HepG2 (cell line): ENCODE results near the gene L3MBTL1. TPM values are rescaled to one million over a fixed set of nuclear protein-coding genes. Genes with fewer than 3 reads are reported as not detected.
A peak's percentile ranks its signal among the peaks of the same experiment; 100 is the strongest.

ENCODE experiments used
- ATAC-seq: fragments of 200-7000 bp; cut with Tn5 transposase; 3 replicates; pipeline ENCODE4 v1.9.1; 2020; ENCODE audit warnings: mild to moderate bottlenecking, moderate library complexity
- BruUV-seq: library from RNA; stranded (reverse); fragments of 400-500 nt; replicated peaks from 2 replicates; lab custom pipeline; 2021; lab: Mats Ljungman, UMichigan
- CTCF ChIA-PET: fragments of 300-600 bp; formaldehyde crosslinking; extraction: SDS; loops from one replicate; lab custom pipeline; 2021; ENCODE audit warnings: low total read pairs, inconsistent platforms, low intra/inter-chr PET ratio; lab: Yijun Ruan, JAX
- POLR2A ChIA-PET: fragments of 350-600 bp; sonication (Branson Sonifier 250); formaldehyde crosslinking; loops from one replicate; lab custom pipeline; 2020; ENCODE audit warnings: antibody characterized with exemption, inconsistent platforms; lab: Yijun Ruan, JAX
- DNase-seq: peaks from one replicate; pipeline ENCODE4 v3.0.0-alpha.2; 2015; ENCODE audit warnings: low spot score
- FAIRE-seq: peaks from 3 replicates; lab custom pipeline; 2011; peaks lifted over from hg19 to GRCh38; lab: Jason Lieb, UNC
- H2AFZ ChIP-seq: one replicate; pipeline ENCODE4 v1.6.1; 2011; ENCODE audit warnings: low read length, inconsistent platforms
- H3K27ac ChIP-seq: fragments of 300-600 bp; 3 replicates; pipeline ENCODE4 v1.8.0; 2011; ENCODE audit warnings: mixed run types, mild to moderate bottlenecking, mixed read lengths, low read length, inconsistent platforms; ENCODE audit not compliant: insufficient read depth; ENCODE audit errors: extremely low read length
- H3K27me3 ChIP-seq, 2 experiments: fragments of 200-600 bp in 1 of 2; 2 replicates in 1 of 2; 3 replicates in 1 of 2; pipeline versions ENCODE4 v1.6.0 to v1.8.0; 2011; ENCODE audit warnings: low read length in 2 of 2, mild to moderate bottlenecking in 2 of 2, moderate library complexity in 2 of 2, inconsistent platforms in 1 of 2; ENCODE audit not compliant: insufficient read depth in 2 of 2, control insufficient read depth in 1 of 2
- H3K36me3 ChIP-seq, 2 experiments: fragments of 200-600 bp in 1 of 2; replicated peaks in 1 of 2; 2 replicates in 1 of 2; 3 replicates in 1 of 2; pipeline versions ENCODE4 v1.5.1 to v1.8.0; 2011; ENCODE audit warnings: low read length in 2 of 2, inconsistent platforms in 1 of 2; ENCODE audit not compliant: insufficient read depth in 2 of 2, control insufficient read depth in 1 of 2
- H3K4me1 ChIP-seq: 2 replicates; pipeline ENCODE4 v1.5.1; 2012; ENCODE audit warnings: low read length, inconsistent platforms; ENCODE audit not compliant: insufficient read depth
- H3K4me2 ChIP-seq: 2 replicates; pipeline ENCODE4 v1.6.0; 2011; ENCODE audit warnings: low read depth, low read length, inconsistent platforms
- H3K4me3 ChIP-seq, 3 experiments: fragments of 200-600 bp in 1 of 3; sonication (generic), shearing (Covaris generic) in 1 of 3; replicated peaks in 1 of 3; 2 replicates each; pipeline ENCODE4 v1.5.1; 2011 to 2016; ENCODE audit warnings: low read length in 3 of 3, inconsistent platforms in 2 of 3, low read depth in 2 of 3, mild to moderate bottlenecking in 2 of 3, control low read depth in 1 of 3, mixed read lengths in 1 of 3; ENCODE audit not compliant: insufficient read depth in 1 of 3
- H3K79me2 ChIP-seq: one replicate; pipeline ENCODE4 v1.6.1; 2011; ENCODE audit warnings: low read length, inconsistent platforms; ENCODE audit not compliant: insufficient read depth
- H3K9ac ChIP-seq: 2 replicates; pipeline ENCODE4 v1.6.0; 2011; ENCODE audit warnings: mild to moderate bottlenecking, low read depth, low read length, inconsistent platforms; ENCODE audit not compliant: insufficient read depth
- H3K9me3 ChIP-seq: 2 replicates; pipeline ENCODE4 v1.5.1; 2012; ENCODE audit warnings: mild to moderate bottlenecking, low read length
- H4K20me1 ChIP-seq: 2 replicates; pipeline ENCODE4 v1.6.0; 2011; ENCODE audit warnings: inconsistent platforms, mild to moderate bottlenecking, low read length, moderate library complexity; ENCODE audit not compliant: insufficient read depth
- KMT2A ChIP-seq: sonication (generic); formaldehyde crosslinking; IDR thresholded peaks from 2 replicates; pipeline ENCODE4 v1.4.0; 2020; ENCODE audit warnings: missing genetic modification reagents
- PHF8 ChIP-seq: sonication (generic); formaldehyde crosslinking; IDR thresholded peaks from 2 replicates; pipeline ENCODE4 v1.5.0; 2020; ENCODE audit warnings: missing genetic modification reagents
- ZBTB38 ChIP-seq: sonication (generic); formaldehyde crosslinking; IDR thresholded peaks from 2 replicates; pipeline ENCODE4 v1.5.1; 2020; ENCODE audit warnings: mild to moderate bottlenecking, missing genetic modification reagents
- WGBS: methylation state at CpG from one replicate; pipeline ENCODE4 v1.1.6; 2017; ENCODE audit warnings: low lambda C conversion rate; 5-methylcytosine and 5-hydroxymethylcytosine counted together
- in situ Hi-C: cut with HindIII; loops from 2 replicates; pipeline ENCODE4 v1.10.0; 2017; ENCODE audit warnings: low pct_unique_long_range_greater_than_20kb; ENCODE audit not compliant: extremely low pct_ligation_motif_present
- intact Hi-C: fragments of 100-400 bp; cut with micrococcal nuclease; formaldehyde crosslinking; loops from one replicate; pipeline ENCODE4 v1.10.0; 2022; ENCODE audit not compliant: unreplicated experiment
- polyA plus RNA-seq, 8 experiments: library from polyadenylated mRNA; depleted of rRNA in 3 of 8; stranded (reverse) in 7 of 8; unstranded in 1 of 8; fragments of >200 nt; fragmentation: Illumina TruSeq in 4 of 8; extraction: Trizol in 4 of 8; gene quantifications; 2 replicates each; pipeline versions ENCODE4 v1.2.1 to v1.2.3, GENCODE V29; 2011 to 2016; ENCODE audit warnings: low read depth in 4 of 8, missing spikeins in 1 of 8, mixed read lengths in 1 of 8; ENCODE audit not compliant: insufficient read depth in 1 of 8
- total RNA-seq, 5 experiments: library from RNA; depleted of rRNA; stranded (reverse); fragments of >200 nt; fragmentation: Illumina TruSeq; extraction: Trizol; gene quantifications; 2 replicates each; pipeline ENCODE4 v1.2.3, GENCODE V29; 2016; ENCODE audit warnings: low read depth in 1 of 5
- TF ChIP-seq, protein P1 (sequence below): sonication (generic); formaldehyde crosslinking; IDR thresholded peaks from 2 replicates; pipeline ENCODE4 v1.4.0; 2020; ENCODE audit warnings: missing genetic modification reagents, borderline replicate concordance
- TF ChIP-seq, protein P2 (sequence below): sonication (generic); formaldehyde crosslinking; IDR thresholded peaks from 2 replicates; pipeline ENCODE4 v1.4.0; 2020; ENCODE audit warnings: mild to moderate bottlenecking, low read depth, missing genetic modification reagents

Gene L3MBTL1
- total and polyA plus RNA-seq, 2 of the 13 experiments (the other 11 are each of a cell fraction or from before 2014, with no cell fraction given): 9.0 to 17.8 TPM

DNA sequence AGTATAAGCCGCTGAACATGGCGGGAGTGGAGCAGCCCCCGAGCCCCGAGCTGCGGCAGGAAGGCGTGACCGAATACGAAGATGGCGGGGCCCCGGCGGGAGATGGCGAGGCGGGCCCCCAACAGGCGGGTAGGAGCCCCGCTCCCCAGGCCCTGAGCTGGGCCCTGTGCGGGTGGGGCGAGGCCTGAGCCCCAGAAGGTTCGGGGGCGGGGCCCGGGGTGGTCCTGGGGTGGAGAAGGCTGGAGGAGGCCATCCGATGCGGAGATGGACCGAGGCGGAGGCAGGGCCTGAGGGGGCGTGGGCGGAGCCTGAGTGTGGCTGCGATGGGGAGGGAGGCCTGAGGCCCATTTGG is 7.1 kb downstream of the L3MBTL1 start (continued):
- peak; percentile 66 for TF ChIP-seq PHF8
- peak; percentile 14; the same call in 1 of the 2 replicates for TF ChIP-seq ZBTB38 (CRISPR knock-in tag)
- TF ChIP-seq KMT2A (CRISPR knock-in tag): peak; percentile 31; the same call in 1 of the 2 replicates
- TF ChIP-seq, protein P1, sequence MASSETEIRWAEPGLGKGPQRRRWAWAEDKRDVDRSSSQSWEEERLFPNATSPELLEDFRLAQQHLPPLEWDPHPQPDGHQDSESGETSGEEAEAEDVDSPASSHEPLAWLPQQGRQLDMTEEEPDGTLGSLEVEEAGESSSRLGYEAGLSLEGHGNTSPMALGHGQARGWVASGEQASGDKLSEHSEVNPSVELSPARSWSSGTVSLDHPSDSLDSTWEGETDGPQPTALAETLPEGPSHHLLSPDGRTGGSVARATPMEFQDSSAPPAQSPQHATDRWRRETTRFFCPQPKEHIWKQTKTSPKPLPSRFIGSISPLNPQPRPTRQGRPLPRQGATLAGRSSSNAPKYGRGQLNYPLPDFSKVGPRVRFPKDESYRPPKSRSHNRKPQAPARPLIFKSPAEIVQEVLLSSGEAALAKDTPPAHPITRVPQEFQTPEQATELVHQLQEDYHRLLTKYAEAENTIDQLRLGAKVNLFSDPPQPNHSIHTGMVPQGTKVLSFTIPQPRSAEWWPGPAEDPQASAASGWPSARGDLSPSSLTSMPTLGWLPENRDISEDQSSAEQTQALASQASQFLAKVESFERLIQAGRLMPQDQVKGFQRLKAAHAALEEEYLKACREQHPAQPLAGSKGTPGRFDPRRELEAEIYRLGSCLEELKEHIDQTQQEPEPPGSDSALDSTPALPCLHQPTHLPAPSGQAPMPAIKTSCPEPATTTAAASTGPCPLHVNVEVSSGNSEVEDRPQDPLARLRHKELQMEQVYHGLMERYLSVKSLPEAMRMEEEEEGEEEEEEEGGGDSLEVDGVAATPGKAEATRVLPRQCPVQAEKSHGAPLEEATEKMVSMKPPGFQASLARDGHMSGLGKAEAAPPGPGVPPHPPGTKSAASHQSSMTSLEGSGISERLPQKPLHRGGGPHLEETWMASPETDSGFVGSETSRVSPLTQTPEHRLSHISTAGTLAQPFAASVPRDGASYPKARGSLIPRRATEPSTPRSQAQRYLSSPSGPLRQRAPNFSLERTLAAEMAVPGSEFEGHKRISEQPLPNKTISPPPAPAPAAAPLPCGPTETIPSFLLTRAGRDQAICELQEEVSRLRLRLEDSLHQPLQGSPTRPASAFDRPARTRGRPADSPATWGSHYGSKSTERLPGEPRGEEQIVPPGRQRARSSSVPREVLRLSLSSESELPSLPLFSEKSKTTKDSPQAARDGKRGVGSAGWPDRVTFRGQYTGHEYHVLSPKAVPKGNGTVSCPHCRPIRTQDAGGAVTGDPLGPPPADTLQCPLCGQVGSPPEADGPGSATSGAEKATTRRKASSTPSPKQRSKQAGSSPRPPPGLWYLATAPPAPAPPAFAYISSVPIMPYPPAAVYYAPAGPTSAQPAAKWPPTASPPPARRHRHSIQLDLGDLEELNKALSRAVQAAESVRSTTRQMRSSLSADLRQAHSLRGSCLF: no peak

DNA sequence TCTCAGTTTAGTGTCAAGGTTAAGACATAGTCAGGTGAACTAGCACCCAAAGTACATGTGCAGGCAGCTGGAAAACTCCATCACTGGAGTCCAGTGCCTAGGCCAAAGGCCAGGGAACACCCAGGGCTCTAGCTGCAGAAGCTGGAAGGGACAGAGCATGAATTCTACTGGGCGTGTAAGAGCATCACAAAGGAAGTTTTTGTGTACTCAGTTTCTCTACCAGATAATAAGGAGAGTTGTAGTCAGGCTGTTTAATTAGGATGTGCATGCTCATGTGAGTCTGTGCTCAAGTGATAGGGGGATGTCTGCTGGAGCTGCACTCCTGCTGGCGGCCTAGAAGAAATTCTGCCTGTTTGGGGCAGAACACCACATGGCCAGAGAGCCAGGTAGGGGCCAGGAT is 8.1 kb downstream of the L3MBTL1 start:
- peaks cover 3% of the 10 kb centered on the region for H3K79me2 ChIP-seq
- ATAC-seq (no peak), DNase-seq (no peak), FAIRE-seq (no peak)
- in situ Hi-C loops (no loop called here), intact Hi-C loops (no loop called here)
- TSS peak; percentile 44 for BruUV-seq
- no peak overlapping the region for H2AFZ ChIP-seq
- H3K4me3 ChIP-seq: peak overlapping the region; percentile 62 to 84 (median 75); a peak in 4 of 6 replicates
- no peaks in the 10 kb centered on the region for H3K9me3 ChIP-seq
- TF ChIP-seq, protein P2, sequence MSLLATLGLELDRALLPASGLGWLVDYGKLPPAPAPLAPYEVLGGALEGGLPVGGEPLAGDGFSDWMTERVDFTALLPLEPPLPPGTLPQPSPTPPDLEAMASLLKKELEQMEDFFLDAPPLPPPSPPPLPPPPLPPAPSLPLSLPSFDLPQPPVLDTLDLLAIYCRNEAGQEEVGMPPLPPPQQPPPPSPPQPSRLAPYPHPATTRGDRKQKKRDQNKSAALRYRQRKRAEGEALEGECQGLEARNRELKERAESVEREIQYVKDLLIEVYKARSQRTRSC (CRISPR knock-in tag): no peak
- no peaks in the 10 kb centered on the region for H4K20me1 ChIP-seq
- peak overlapping the region; percentile 68 for H3K4me2 ChIP-seq
- H3K27ac ChIP-seq: no peak overlapping the region
- POLR2A ChIA-PET: interaction anchor here (0.5 to 3.7 kb wide), 5 partner anchors 15 to 58 kb away, joined by 4 to 77 read pairs (median 31); partner anchors contain the start of genes SGK2 and SRSF6
- H3K36me3 ChIP-seq: peaks cover 1 to 4% of the 10 kb centered on the region in 2 experiments; a peak in 2 of 5 replicates
- WGBS: 58% methylated on average over 2 of the region's 2 CpGs
- CTCF ChIA-PET: no interaction called here
- peaks cover 26% of the 10 kb centered on the region for H3K4me1 ChIP-seq
- H3K27me3 ChIP-seq: no peaks in the 10 kb centered on the region
- H3K9ac ChIP-seq: no peak overlapping the region; the same call in 1 of the 2 replicates
